ENCODE data around the gene ADM5. TPM values are rescaled to one million over a fixed set of nuclear protein-coding genes. Genes with fewer than 3 reads are reported as not detected.

The ADM5 gene
- total RNA-seq, 1 donor from 2014 or later: 10.4 TPM

- Mint-ChIP-seq H3K9me3 (no peaks in the 10 kb centered on the region), H3K27ac (no peak overlapping the region), H3K4me3 (no peak overlapping the region), H3K36me3 (peaks cover 11% of the 10 kb centered on the region), H3K27me3 (ENCODE audit: low read depth) (no peaks in the 10 kb centered on the region), H3K4me1 (no peaks in the 10 kb centered on the region)
- DNase-seq (ENCODE audit: low spot score in 2 of 2, unreplicated experiment in 2 of 2): no peak
- TF ChIP-seq CTCF (IDR thresholded peaks at IDR 0.05; ENCODE audit: unreplicated experiment): no peak
These were observed 15.7 kb downstream of the ADM5 start for GRCh38 chr19:49704888-49705642.

DNA sequence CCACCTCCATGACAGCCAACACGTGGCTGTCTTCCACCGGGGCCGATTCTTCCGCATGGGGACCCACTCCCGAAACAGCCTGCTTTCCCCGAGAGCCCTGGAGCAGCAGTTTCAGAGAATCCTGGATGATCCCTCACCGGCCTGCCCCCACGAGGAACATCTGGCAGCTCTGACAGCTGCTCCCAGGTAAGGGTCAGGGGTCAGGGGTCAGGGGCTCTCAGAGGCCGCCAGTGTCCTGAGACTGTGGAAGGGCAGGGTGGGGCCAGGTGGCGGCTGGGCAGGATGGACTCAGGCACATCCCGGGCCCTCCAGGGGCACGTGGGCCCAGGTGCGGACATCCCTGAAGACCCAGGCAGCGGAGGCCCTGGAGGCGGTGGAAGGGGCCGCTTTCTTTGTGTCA, 16.5 kb downstream of the ADM5 start:
- Mint-ChIP-seq H3K27me3 (ENCODE audit: low read depth) (no peaks in the 10 kb centered on the region), H3K4me3 (no peak overlapping the region), H3K4me1 (no peaks in the 10 kb centered on the region), H3K36me3 (peaks cover 17% of the 10 kb centered on the region), H3K27ac (no peak overlapping the region), H3K9me3 (no peaks in the 10 kb centered on the region)
- DNase-seq (ENCODE audit: low spot score in 2 of 2, unreplicated experiment in 2 of 2): no peak
- TF ChIP-seq CTCF (IDR thresholded peaks at IDR 0.05; ENCODE audit: unreplicated experiment): no peak

DNA sequence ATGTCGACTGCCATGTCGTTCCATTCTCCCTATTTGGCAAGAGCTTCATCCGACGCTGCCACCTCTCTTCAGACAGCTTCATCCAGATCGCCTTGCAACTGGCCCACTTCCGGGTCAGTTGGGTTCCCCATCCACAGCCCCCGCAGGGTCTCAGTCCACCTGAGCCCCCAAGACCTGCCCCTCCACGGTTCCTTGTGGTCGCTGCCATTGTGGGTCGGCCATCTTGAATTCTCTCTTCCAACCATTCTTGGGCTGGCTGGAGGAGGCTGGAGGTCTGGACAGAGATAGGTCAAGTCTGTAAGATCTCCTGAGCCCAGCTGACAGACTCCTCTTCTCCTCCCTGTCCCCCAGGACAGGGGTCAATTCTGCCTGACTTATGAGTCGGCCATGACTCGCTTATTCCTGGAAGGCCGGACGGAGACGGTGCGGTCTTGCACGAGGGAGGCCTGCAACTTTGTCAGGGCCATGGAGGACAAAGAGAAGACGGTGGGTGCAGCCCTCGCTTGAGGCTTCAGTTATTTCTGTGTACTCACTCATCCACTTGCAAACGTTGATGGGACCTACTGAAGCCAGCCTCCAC, 21.1 kb downstream of the ADM5 start:
- H3K4me1 Mint-ChIP-seq: peaks cover 5% of the 10 kb centered on the region
- TF ChIP-seq CTCF (IDR thresholded peaks at IDR 0.05; ENCODE audit: unreplicated experiment): no peak
- H3K27me3 Mint-ChIP-seq (ENCODE audit: low read depth): no peaks in the 10 kb centered on the region
- peaks cover 25% of the 10 kb centered on the region for H3K36me3 Mint-ChIP-seq
- H3K27ac Mint-ChIP-seq: no peak overlapping the region
- no peaks in the 10 kb centered on the region for H3K9me3 Mint-ChIP-seq
- no peak overlapping the region for H3K4me3 Mint-ChIP-seq
- DNase-seq (ENCODE audit: low spot score in 2 of 2, unreplicated experiment in 2 of 2): no peak

DNA sequence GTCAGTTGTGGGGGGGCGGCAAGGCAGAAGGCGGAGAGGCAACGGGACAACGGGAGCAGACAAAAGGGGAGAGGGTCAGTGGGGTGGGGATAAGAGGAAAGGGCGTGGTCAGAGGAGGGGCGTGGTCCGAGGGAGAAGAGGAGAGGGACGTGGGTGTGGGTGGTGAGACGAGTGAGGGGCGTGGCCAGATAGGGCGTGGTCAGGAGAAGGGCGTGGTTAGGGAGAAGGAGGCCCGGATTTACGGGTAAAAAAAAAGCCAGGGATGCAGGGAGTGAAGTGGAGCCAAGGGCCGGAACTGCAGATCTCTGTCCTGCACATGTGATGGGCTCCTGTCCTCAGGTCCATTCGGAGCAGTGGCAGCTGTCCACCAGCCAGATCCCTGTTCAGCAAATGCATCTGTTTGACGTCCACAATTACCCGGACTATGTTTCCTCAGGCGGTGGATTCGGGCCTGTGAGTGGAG, 23.0 kb downstream of the ADM5 start:
- H3K27me3 Mint-ChIP-seq (ENCODE audit: low read depth): no peaks in the 10 kb centered on the region
- H3K9me3 Mint-ChIP-seq: no peaks in the 10 kb centered on the region
- no peak overlapping the region for H3K4me3 Mint-ChIP-seq
- H3K36me3 Mint-ChIP-seq: peaks cover 22% of the 10 kb centered on the region
- no peak for DNase-seq (ENCODE audit: low spot score in 2 of 2, unreplicated experiment in 2 of 2)
- no peak overlapping the region for H3K27ac Mint-ChIP-seq
- peaks cover 7% of the 10 kb centered on the region for H3K4me1 Mint-ChIP-seq
- no peak for TF ChIP-seq CTCF (IDR thresholded peaks at IDR 0.05; ENCODE audit: unreplicated experiment)

GRCh38 chr19:49713236-49713845, 23.9 kb downstream of the ADM5 start:
- TF ChIP-seq CTCF (IDR thresholded peaks at IDR 0.05; ENCODE audit: unreplicated experiment): no peak

More at GRCh38 chr19:49713236-49713845, 23.9 kb downstream of the ADM5 start:
- Mint-ChIP-seq H3K27me3 (ENCODE audit: low read depth) (no peaks in the 10 kb centered on the region), H3K4me1 (peaks cover 13% of the 10 kb centered on the region), H3K9me3 (no peaks in the 10 kb centered on the region), H3K36me3 (peaks cover 21% of the 10 kb centered on the region), H3K27ac (peak overlapping the region; percentile 72), H3K4me3 (no peak overlapping the region)
- DNase-seq (ENCODE audit: low spot score in 2 of 2, unreplicated experiment in 2 of 2): no peak
